Measurements from ENCODE around the gene TNRC18. TPM values are rescaled to one million over a fixed set of nuclear protein-coding genes. Genes with fewer than 3 reads are reported as not detected.

The TNRC18 gene
- total RNA-seq, 1 donor from 2014 or later, result 50.1 TPM

DNA sequence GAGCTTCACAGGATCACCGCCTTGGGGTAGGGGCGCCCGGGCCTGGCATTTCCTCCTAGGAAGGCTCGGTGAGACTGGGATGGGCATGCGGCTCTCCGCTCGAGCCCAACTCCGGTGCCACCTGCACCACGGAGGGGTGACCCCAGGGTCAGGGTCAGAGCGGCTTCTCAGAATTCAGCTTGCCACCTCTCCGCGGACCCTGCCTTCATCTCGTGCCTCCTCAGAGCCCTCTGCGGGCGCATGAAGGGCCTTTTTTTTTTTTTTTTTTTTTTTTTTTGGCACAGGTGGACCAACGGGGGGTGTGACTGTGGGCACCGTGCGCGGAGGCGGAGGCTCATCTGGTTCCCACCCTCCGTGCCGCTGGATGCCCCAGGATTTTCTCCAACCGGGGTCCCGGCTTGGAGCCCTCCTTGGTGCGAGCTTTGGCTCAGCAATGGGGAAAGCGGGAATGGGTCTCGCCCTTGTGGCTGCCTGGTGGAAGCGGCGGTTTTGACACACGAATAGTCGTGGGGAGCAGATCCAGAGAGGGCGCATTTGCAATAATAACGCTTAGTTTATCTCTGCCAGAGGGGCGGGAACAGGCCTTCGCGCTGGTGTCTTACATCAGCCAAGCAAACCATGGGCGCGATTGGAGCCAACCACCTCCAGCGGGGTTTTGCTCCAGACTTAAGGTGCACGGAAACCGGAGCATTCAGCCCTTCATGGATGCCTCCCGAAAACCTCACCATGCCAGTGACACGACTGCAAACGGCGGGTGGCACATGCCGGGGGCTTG is 5.0 kb upstream of the TNRC18 start:
- DNase-seq, result peak; percentile 48

DNA sequence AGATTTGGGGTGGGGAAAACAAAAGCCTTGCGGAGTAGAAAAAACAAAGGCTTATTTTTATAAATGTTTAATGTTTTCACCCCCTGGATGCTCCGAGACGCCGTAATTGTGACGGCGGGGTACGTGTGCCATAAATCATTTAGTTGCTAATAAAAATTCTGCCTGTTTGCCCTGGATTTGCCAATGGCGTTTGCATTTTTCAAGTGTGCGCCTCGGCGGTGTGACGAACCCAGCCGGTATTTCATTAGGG is 2.5 kb upstream of the TNRC18 start:
- no peak for DNase-seq

DNA sequence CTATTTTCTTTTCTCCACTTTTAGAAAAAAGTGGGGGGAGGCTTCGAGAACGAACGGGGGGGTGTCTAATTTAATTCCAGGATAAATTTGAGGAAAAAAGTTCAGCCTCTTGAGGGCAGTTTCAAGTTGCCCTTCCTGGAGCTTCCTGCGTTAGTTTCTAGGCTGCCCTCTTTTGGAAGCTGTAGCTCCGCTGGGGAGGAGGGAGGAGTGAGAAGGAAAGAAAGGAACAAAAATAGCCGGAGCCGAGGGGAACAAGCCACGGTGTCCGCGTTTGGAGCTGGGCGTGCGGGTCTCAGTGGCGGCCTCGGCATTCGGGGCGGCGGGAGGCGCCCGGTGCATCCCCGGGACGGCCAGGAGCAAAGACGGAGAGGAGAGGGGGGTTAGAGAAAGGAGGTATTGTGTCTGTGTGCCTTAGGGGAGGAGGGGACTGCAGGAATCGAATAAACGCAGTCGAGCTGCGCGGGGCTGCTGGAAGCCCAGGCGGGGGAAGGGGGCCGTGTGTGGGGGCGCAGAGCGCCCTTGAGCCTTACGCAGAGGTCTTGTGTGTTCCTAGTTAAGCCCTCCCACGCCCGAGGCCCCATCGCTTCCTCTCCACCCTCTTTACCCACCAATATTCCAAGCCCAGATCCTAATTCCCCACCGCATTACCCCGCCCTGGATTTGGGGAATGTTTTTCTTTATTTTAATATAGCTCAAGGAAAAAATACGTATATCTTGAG is 2.0 kb upstream of the TNRC18 start:
- peak; percentile 71 for DNase-seq

DNA sequence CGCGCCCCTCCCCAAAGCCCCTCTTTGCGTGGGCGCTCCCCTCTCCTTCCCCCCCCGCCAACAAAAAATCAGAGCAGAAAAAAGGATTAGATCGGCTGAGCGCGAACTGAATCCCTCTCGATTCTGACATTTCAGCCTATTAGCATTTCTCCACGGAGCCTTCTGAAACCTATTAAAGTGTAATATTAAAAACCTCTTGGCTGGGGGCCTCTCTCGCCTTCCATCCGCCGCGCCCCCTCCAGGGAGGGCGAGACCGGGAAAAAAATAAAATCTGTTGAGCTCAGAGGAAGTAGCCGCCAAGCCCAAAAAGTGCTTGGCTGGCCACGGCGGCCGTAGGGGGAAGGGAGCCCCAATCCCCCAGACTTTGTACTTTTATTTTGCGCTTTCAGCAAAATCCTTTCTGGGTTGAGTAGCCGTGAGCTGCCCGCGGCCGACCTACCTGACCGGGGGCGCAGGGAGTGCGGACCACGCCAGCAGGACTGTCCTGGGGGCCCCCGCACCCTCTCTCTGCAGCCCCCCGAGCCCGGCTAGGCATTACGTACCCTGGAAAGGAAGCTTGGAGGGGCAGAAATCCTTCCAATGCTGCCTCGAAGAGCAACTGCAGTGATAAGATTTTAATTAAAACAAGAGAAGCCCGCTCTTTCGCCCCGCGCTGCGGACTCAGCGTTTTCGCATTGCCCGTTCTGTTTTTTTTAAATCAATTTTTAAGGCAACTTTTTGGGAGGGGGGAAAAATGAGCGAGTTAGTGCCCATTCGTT is 1.3 kb upstream of the TNRC18 start:
- DNase-seq, result peak; percentile 17

DNA sequence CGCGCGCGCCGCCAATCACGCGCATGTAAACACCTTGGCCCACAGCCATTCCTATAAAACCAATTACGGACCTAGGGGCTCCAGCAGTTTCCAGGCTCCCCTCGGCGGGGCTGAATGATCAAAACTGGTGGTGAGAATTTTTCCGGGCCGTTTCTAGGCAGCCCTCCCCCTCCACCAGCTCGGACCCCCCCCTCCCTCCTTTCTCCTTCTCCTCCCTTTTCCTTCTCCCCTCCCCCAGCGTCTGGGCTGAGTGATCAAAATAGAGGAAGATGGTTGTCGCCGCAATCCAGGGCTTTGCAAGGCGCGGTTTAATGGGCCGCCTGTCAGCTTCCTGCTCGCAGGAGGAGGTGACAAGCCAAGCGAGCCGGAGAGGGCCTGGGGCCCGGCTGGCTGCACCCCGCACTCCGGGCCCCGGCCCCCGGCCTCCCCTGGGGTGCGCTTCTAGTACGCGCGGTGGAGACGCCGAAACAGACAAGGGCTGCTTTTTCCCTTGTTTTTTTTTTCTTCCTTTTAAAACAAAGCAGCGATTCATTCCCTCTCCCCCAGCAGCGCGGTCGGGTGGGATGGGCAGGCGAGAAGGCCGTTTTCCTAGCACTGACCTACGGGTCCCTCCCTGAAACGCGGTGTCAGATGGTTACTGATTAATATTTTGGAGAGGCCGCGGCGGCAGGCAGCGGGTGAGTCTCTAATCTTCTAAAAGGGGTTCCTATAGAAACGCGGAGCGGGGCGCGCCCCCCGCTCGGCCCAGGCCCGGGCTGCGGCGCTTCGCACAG is 528 bp upstream of the TNRC18 start:
- peak; percentile 93 for DNase-seq

DNA sequence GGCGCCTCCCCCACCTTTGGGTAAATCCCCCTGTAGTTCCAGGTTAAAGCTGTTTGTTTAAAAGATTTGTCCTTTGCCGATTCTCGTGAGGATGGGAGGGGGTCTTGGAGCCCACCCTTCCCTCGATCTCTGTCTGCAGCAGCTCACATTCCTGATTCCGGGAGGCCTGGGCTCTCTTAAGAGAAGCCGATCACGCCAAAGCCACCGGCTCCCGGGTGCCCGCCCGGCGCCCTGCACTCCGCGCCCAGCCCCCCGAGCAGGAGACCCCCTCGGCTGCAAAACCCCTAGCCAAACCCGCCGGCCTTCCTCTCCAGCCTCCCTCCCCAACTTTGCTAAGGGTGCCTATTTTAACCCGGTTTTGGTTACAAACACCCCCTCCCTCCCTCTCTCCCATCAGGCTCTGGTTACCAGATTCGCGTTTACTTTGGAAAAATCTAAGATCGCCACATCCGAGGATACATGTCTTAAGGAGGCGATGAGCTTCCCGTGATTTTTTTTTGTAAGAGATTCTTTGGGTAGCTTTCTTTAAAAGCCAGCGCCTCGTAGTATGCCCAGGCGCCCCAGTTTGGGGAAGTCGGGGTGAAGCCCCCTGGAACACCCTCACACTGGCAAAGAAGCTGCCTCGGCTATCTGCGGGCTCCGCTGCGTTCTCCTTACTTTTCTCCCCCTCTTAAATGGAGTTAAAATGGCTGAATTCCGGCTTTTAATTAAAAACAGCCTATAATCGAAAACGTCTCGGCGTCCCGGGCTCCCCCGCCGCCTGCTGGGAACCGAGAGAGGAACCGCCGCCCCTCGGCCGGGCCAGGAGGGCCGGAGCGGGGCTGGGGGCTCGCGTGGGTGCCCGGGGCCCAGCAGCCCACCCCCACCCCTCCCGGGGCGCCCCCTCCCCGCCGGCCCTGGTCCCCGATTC is 983 bp downstream of the TNRC18 start:
- DNase-seq, result no peak

DNA sequence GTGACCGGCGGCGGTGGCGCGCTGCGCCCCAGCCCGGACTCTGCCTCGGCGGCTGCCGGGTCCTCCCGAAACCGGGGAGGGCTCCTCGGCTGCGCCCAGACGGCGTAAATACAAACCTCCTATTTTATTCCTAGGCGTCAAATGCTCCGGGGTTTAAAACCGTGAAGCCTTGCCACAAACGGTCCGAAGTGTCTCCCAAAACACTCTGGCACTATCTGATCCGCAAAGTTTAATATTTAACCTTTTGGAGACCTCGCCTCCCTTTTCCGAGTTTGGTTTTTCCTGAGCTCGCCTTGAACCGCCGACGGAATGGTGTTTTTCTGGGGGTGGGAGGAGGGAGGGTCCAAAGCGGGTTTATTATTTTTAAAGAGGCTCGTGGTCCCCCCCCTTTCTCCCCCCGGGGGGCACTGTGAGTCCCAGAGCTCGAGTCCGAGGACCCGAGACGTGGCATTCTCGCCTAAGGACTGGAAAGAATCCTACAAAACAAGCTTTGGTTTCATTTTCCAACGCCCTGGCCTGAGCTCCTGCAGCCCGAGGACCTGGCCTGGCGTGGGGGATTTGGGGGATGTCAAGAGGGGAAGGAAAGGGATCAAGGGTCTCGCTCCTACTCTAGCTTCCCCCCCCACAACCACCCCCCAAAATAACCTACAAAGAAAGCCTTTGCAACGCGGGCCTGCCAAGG is 1.8 kb downstream of the TNRC18 start:
- peak; percentile 26 for DNase-seq

DNA sequence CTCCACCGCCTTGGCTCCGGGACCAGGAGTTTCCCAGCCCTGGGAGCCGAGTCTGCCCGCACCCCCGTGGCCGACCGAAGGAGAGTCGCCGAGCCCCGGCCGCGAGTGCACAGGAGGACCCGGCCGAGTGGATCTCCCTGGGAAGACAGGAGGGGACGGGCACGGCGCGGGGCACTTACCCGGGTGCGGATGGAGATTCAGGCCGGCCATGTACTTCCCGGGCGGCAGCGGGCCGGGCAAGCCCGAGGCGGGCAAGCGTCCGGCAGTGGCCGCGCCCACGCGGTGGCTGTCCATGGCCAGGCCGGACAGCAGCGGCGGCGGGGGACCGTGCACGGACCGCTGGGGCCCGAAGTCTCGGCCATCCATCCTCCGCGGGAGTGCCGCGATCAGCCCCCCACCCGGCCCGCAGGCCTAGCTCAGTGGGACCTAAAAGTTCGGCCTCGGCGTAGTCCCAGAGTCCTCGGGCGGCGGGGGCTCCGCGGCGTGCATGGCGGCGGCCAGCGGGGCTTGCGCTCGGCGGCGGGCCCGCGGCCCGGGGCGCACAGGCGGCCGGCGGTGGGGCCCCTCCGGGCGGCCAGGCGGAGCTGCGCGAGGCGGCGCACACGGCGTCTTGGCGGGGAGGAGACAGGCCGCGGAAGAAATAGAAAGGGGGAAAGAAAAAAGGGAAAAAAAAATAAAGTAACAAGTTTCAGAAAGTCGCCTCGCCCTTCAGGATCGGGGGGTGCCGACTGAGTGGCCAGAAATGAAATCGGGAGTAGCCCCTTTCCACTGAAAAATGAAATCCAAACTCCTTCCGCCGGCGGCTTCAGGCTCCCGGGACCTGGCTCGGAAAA is 2.5 kb downstream of the TNRC18 start:
- no peak for DNase-seq

DNA sequence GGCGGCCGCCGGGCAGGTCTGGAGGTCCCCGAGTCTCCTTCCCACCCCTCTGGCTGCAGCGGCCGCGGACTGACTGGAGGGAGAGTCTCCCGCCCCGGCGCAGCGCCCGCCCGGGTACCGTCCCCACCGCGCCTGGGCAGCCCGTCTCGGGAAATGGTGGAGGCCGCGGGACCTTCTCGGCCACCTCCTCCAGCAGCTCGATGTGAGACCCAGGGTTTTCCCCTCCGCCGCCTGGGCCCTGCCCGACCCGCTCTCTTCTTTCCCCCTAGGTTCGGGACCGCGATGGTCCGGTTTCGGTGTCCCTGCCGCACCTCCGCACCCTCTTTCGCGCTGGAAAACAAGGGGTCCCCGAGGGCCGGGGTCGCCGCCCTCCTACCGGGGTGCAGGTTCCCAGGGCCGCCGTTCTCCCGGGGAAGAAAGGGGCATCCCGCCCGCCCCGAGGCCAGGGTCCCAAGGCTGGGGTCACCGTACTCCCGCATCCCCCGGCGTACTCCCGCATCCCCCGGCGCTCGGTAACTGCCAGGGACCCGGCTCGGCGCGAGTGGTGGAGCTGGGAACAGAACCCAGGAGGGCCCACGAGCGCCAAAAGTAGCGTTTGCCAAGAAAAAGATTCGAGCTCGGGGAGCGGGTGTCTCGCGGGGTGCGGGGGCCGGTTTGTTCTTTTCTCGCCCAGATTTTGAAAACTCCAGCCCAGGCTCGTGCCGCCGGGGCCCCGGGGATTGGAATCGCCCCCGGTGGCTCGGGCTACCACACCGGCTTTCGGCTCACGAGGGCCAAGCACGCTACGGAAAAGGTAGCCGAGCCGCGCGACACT is 3.4 kb downstream of the TNRC18 start:
- DNase-seq, result peak; percentile 39

DNA sequence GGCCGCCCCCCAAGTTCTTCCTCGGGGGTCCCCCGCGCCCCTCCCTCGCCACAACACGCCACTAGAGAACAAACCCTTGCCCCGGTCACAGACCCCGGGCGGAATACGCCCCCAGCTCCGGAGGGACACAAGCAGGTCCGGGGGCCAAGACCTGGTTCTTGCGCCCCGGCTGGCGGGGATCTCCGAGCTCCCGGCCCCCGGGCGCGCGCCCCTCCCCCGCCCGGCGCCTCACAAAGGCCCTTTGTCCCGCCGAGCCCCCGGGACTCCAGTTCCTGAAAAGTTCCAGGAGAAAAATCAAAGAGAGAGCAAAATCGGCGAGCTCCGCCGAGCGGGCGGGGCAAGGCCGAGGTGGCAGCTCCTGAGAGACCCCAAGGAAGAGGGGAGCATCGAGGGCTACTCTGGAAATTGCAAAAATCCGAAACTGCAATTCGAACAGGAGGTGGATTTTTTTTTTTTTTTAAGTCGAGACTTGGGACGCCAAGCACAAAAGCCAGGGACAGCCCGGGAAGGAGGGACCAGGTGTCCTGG is 4.0 kb downstream of the TNRC18 start:
- no peak for DNase-seq

DNA sequence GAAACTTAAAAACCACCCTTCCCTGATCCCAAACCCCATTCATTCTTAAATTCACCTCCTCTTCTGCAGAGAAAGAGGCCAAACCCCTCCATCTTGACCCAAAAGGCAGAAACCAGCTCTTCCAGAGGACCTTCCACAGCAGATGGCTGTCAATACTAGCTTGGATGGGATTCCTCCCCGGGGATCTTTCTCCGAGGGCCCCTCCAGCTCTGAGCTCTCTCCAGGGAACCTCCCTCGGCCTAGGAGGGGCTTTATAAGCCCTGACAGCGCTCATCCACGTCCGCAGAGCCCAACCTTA is 5.4 kb downstream of the TNRC18 start:
- no peak for DNase-seq

DNA sequence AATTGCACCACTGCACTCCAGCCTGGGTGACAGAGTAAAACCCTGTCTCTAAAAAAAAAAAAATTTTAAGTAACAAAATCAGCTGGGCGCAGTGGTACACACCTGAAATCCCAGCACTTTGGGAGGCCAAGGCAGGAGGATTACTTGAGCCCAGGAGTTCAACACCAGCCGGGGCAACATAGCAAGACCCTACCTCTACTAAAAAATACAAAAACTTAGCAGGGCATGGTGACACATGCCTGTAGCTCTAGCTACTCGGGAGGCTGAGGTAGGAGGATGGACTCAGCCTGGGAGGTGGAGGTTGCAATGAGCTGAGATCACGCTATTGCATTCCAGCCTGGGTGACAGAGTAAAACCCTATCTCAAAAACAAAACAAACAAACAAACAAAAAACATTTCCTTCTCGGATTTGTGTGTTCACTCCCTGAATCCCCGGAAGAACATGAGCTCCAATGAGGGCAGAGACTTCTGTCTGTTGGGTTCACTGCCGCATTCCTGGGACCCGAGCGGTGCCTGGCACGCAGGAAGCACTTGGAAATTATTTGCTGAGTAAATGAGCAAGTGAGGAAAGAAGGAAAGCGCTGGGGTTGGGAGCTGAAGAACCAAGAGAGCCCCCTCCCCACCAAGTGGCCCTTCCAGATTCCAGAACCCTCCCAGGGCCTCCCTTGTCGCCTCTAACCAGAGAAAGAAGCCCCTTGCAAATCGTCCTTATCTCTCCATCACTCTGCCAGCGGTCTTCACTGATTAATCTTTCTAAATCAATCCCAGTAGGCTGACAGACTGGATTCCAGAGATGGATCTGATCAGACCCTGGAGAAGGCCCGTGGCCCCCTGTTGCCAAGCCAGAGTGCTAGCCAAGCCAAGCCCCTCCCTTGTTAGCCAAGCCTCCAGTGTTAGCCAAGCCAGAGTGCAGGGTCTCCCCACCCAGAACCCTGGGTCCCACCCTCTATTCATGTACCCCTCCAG is 6.2 kb downstream of the TNRC18 start:
- DNase-seq, result no peak

DNA sequence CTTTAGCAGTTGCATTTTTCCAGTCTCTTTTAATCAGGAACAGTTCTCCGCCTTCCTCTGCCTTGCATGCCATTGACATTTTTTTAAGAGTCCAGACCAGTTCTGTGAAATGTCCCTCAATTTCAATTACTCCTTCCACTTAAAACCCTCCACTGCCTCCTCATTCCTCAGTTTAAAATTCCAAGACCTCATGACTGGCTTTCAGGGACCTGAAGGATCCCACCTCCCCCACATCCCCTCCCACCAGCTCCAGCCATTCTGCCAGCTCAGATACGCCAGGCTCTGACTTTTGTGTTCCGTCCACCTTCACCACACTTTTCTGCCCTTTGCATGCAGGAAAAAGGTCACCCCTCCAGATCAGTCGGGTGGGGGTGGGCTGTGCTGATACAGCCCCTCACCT is 8.7 kb downstream of the TNRC18 start:
- DNase-seq, result no peak

DNA sequence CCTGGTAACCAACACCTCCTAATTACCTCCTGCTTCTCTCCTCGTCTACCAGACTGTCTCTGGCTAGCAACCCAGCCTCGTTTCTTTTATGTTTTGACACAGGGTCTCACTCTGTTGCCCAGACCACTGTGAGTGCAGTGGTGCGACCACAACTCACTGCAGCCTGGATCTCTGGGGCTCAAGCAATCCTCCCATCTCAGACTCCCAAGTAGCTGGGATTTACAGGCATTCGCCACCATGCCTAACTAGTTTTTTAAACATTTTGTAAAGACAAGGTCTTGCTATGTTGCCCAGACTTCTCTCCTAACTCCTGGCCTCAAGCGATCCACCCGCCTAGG is 10.2 kb downstream of the TNRC18 start:
- DNase-seq, result no peak

DNA sequence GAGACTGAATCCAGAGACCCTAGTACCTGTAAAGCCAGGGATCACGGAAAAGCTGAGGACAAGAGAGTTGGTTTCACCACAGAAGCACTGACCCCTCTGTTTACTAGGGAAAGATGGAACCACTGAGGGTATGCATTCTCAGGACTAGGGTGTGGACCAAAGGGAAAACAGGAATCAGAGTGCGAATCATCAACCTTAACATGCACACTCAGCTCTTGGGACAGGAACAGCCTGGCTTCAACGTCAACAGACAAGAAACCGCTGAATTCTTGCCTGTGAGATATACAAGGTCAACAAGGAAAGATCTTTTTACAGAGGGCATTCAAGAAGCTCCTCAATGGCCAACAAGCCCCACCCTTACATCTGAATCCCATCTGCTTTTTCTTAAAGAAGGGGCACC is 14.9 kb downstream of the TNRC18 start:
- no peak for DNase-seq

DNA sequence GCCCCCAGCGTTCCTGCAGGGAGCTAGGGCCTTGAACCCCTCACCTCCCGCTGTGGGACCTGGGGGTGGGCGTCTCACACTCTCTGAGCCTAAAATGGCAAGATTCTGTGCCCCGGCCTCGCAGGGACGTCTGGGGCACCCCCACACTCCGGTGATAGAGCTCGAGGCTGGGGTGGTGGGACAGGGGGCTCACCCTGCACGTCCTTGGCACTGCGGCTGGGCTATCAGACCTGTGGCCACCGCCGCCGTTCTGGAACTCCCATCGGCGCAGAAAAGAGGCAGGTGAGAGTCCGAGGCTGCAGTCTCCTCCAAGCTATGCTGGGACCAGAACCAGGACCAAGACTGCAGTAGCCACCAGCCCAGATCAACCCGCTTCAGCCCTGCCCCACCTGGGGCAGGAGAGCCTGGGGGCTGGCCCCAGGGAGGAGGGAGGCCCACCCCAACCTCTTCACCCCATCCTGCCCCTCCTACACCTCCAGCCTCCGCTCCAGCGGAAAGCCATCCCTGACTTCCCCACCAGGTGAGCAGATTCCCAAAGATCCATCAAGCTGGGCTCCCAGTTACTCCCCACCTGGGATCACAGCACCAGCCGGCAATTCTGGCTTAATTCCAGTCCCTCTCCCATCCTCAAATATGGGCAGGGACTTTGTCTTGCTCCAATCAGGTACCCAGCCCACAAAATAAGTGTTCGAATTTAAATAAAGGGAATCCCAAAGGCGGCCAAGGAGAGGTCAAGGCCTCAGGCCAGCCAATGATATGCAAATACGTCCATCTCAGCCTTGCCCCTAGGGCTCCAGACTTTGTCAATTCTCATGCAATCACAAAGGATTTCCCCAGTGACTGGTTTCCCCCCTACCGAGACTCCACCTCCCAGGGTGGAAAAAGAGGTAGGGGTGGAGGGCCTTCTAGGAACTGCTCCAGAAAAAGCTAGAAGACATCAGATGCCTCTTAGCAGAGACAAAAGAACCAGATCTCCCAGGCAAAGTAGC is 16.4 kb downstream of the TNRC18 start:
- no peak for DNase-seq

DNA sequence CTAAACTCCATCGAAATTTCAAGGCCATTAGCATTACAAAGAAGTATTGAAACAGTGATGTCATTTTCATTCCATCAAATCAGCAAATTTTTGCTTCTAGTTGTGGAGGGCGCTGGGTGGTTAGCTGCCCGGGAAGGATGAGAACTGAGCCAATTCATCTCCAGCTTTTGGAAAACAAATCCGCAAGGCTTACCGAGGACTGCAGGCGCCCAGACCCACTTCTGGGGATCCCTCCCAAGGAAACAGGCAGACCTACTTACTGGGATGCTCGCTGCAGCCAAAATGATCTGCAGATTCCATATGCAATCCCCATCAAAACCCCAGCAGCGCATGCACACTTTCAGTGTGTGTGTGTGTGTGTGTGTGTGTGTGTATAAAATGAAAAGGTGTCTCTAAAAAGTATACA is 19.2 kb downstream of the TNRC18 start:
- no peak for DNase-seq
